Uterus (tissue), 2 donors: ENCODE results near the gene AKT3.

Experiments used
- POLR2A ChIP-seq, 2 donors: fragments of 450-650 bp; IDR thresholded peaks; one replicate each; pipeline ENCODE4 v1.6.1; 2016; ENCODE audit warnings: antibody characterized with exemption in 2 of 2, mild to moderate bottlenecking in 1 of 2, moderate library complexity in 1 of 2
- TF ChIP-seq, protein P1 (sequence below), 4 experiments: fragments of 200-600 bp in 2 of 4; fragments of 450-650 bp in 2 of 4; sonication (generic) in 2 of 4; IDR thresholded peaks; one replicate each; pipeline ENCODE4 v1.5.1; 2016 to 2019; ENCODE audit warnings: antibody characterized with exemption in 4 of 4, mild to moderate bottlenecking in 2 of 4, moderate library complexity in 1 of 4

DNA sequence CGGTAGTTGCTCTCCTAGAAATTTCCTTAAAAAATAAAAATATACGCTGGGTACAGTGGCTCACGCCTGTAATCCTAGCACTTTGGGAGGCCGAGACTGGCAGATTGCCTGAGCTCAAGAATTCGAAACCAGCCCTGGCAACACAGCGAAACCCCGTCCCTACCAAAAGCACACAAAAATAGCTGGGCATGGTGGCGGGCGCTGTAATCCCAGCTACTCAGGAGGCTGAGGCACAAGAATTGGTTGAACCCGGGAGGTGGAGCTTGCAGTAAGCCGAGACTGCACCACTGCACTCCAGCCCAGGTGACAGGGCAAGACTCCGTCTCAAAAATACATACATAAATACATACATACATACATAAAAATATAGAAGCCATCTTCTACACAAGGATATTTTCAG, 262.8 kb downstream of the AKT3 start:
- TF ChIP-seq, protein P1, sequence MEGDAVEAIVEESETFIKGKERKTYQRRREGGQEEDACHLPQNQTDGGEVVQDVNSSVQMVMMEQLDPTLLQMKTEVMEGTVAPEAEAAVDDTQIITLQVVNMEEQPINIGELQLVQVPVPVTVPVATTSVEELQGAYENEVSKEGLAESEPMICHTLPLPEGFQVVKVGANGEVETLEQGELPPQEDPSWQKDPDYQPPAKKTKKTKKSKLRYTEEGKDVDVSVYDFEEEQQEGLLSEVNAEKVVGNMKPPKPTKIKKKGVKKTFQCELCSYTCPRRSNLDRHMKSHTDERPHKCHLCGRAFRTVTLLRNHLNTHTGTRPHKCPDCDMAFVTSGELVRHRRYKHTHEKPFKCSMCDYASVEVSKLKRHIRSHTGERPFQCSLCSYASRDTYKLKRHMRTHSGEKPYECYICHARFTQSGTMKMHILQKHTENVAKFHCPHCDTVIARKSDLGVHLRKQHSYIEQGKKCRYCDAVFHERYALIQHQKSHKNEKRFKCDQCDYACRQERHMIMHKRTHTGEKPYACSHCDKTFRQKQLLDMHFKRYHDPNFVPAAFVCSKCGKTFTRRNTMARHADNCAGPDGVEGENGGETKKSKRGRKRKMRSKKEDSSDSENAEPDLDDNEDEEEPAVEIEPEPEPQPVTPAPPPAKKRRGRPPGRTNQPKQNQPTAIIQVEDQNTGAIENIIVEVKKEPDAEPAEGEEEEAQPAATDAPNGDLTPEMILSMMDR (IDR thresholded peaks at IDR 0.05): no peak
- no peak for TF ChIP-seq POLR2A (IDR thresholded peaks at IDR 0.05)
